ENCODE results near the gene NFATC2. TPM values are rescaled to one million over a fixed set of nuclear protein-coding genes. Genes with fewer than 3 reads are reported as not detected.

Gene NFATC2
- total RNA-seq, 2 experiments from 2014 or later, result 32.5 to 33.2 TPM

DNA sequence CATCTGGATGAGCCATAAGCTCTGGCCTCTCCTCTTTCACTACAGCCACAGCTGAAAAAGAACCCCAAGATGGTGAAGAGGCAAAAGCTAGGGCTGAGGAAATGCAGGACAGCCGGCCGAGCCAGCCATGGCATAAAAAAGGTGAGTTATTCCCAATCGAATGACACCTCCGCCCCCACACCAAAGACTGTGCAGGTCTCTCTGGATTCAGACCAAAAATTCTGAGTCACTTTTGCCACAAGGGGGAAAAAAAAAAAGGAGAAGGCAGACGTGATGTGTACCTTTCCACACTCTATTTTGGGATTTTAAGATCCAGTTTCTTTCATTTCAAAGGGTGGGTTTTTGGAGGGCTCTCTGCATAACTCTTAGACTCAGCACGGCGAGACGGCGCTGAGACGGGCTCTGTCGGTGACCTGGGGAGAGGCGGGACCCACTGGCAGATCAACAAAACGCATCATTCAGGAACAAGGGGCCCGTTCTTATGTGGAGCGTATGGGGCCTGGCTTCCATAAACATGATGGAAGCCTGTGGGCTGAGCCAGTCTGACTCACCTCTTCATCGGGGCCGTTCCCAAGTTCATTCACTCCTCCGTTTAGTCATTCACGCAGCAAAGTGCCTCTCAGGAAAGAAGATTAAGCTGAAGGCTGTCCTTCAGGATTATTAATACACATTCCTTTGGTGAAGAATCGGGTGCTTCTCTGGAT lies 54.8 kb downstream of the NFATC2 start:
- CTCF ChIA-PET, result no interaction called here
- DNase-seq (no peak), ATAC-seq (ENCODE audit: poor library complexity) (no peak)
- Mint-ChIP-seq H3K27me3 (no peaks in the 10 kb centered on the region), H3K9me3 (no peaks in the 10 kb centered on the region), H3K27ac (no peak overlapping the region), H3K36me3 (ENCODE audit: low read depth) (peaks cover 71% of the 10 kb centered on the region), H3K4me1 (ENCODE audit: low read depth) (peaks cover 74% of the 10 kb centered on the region), H3K4me3 (no peak overlapping the region)
- Histone ChIP-seq H3K27ac (ENCODE audit: low read depth in 1 of 2, low read length in 2 of 2) (no peak overlapping the region), H3K27me3 (ENCODE audit: control insufficient read depth in 1 of 2, insufficient read depth in 2 of 2, low read length in 2 of 2) (no peaks in the 10 kb centered on the region), H3K4me3 (ENCODE audit: low read length) (no peak overlapping the region), H3K4me1 (ENCODE audit: insufficient read depth, low read length) (peaks cover 54% of the 10 kb centered on the region), H3K36me3 (ENCODE audit: insufficient read depth, low read length) (peaks cover 41% of the 10 kb centered on the region), H3K9me3 (ENCODE audit: control insufficient read depth in 1 of 2, insufficient read depth in 1 of 2, low read length in 2 of 2) (no peaks in the 10 kb centered on the region)
- intact Hi-C loops (cut with DNase I, micrococcal nuclease), result no loop called here
- TF ChIP-seq, protein P1, sequence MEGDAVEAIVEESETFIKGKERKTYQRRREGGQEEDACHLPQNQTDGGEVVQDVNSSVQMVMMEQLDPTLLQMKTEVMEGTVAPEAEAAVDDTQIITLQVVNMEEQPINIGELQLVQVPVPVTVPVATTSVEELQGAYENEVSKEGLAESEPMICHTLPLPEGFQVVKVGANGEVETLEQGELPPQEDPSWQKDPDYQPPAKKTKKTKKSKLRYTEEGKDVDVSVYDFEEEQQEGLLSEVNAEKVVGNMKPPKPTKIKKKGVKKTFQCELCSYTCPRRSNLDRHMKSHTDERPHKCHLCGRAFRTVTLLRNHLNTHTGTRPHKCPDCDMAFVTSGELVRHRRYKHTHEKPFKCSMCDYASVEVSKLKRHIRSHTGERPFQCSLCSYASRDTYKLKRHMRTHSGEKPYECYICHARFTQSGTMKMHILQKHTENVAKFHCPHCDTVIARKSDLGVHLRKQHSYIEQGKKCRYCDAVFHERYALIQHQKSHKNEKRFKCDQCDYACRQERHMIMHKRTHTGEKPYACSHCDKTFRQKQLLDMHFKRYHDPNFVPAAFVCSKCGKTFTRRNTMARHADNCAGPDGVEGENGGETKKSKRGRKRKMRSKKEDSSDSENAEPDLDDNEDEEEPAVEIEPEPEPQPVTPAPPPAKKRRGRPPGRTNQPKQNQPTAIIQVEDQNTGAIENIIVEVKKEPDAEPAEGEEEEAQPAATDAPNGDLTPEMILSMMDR (IDR thresholded peaks at IDR 0.05), result no peak
- POLR2A ChIA-PET, result no interaction called here

DNA sequence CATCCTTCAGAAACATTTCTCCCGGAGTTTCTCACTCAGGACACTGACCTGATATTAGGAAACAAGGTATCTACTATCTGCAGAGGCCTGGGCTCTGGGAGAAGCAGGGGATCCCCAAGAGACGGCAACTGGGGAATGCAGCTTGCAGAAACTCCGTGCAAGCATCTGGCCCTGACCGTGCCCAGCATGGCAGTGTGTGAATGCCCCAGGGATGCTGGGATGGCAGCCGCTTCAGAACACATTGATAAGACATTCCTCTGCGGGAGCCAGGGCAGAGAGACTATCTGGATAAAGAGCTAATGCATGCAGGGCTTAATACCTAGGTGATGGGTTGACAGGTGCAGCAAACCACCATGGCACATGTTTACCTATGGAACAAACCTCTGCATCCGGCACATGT lies 55.4 kb downstream of the NFATC2 start:
- Mint-ChIP-seq H3K36me3 (ENCODE audit: low read depth) (peaks cover 69% of the 10 kb centered on the region), H3K4me1 (ENCODE audit: low read depth) (peaks cover 74% of the 10 kb centered on the region), H3K9me3 (no peaks in the 10 kb centered on the region), H3K27me3 (no peaks in the 10 kb centered on the region), H3K4me3 (no peak overlapping the region), H3K27ac (no peak overlapping the region)
- peaks cover 36% of the 10 kb centered on the region for H3K36me3 ChIP-seq (ENCODE audit: insufficient read depth, low read length)
- no peaks in the 10 kb centered on the region for H3K9me3 ChIP-seq (ENCODE audit: control insufficient read depth in 1 of 2, insufficient read depth in 1 of 2, low read length in 2 of 2)
- H3K27ac ChIP-seq (ENCODE audit: low read depth in 1 of 2, low read length in 2 of 2), result no peak overlapping the region
- TF ChIP-seq, protein P1 (IDR thresholded peaks at IDR 0.05), result no peak
- H3K27me3 ChIP-seq (ENCODE audit: control insufficient read depth in 1 of 2, insufficient read depth in 2 of 2, low read length in 2 of 2), result no peaks in the 10 kb centered on the region
- DNase-seq, result no peak
- ChIA-PET CTCF (no interaction called here), POLR2A (no interaction called here)
- H3K4me3 ChIP-seq (ENCODE audit: low read length), result no peak overlapping the region
- no peak for ATAC-seq (ENCODE audit: poor library complexity)
- H3K4me1 ChIP-seq (ENCODE audit: insufficient read depth, low read length), result peaks cover 48% of the 10 kb centered on the region
- intact Hi-C loops (cut with DNase I, micrococcal nuclease), result no loop called here

DNA sequence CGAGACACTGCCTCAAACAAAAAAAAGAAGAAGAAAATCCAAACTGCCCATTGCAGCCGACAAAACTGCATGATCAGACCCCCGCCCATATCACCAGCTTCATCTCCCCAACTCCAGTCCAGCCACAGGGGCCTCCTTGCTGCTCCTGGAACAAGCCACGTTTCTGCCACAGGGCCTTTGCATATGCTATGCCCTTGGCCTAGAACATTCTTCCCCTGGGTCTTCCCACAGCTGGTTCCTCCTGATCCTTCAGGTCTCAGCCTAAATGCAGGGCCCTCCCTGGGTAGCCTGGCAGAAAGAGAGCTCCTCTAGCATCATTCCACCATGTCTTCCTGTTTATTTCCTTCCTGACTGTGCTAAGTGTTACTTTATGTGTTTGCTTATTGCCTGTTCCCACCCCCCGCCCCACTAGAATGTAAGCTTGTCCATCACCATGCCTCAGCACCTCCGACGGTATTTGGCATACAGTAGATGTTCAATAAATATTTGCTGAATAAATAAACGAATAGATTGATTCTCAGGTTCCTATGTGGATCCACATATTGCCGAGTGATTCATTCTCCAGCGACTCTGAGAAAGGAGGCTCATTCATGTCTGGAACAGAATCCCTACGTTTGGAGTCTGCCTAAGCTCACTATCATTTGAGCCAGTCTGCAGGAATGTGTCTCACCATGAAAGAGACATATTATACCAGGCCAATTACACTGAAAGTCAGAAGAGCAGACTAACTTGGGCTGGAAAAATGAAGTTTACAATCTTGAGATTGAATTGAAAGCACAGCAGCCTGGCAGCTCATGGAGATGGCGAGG lies 56.1 kb downstream of the NFATC2 start:
- no peaks in the 10 kb centered on the region for H3K9me3 Mint-ChIP-seq
- TF ChIP-seq, protein P1 (IDR thresholded peaks at IDR 0.05), result no peak
- no peak overlapping the region for H3K4me3 Mint-ChIP-seq
- ATAC-seq (ENCODE audit: poor library complexity) (no peak), DNase-seq (no peak)
- Histone ChIP-seq H3K4me3 (ENCODE audit: low read length) (no peak overlapping the region), H3K36me3 (ENCODE audit: insufficient read depth, low read length) (peaks cover 34% of the 10 kb centered on the region), H3K4me1 (ENCODE audit: insufficient read depth, low read length) (peaks cover 48% of the 10 kb centered on the region), H3K27me3 (ENCODE audit: control insufficient read depth in 1 of 2, insufficient read depth in 2 of 2, low read length in 2 of 2) (no peaks in the 10 kb centered on the region), H3K27ac (ENCODE audit: low read depth in 1 of 2, low read length in 2 of 2) (no peak overlapping the region), H3K9me3 (ENCODE audit: control insufficient read depth in 1 of 2, insufficient read depth in 1 of 2, low read length in 2 of 2) (no peaks in the 10 kb centered on the region)
- H3K27me3 Mint-ChIP-seq, result no peaks in the 10 kb centered on the region
- intact Hi-C loops (cut with DNase I, micrococcal nuclease), result no loop called here
- peaks cover 74% of the 10 kb centered on the region for H3K4me1 Mint-ChIP-seq (ENCODE audit: low read depth)
- peaks cover 64% of the 10 kb centered on the region for H3K36me3 Mint-ChIP-seq (ENCODE audit: low read depth)
- CTCF ChIA-PET, result no interaction called here
- H3K27ac Mint-ChIP-seq, result peak overlapping the region; percentile 9
- POLR2A ChIA-PET, result no interaction called here
